Right lobe of liver (tissue), 4 donors: Measurements from ENCODE around the gene BCL6.

Experiments used
- POLR2A ChIP-seq: fragments of 450-650 bp; IDR thresholded peaks from one replicate; pipeline ENCODE4 v1.6.1; 2017; ENCODE audit warnings: antibody characterized with exemption, mild to moderate bottlenecking
- TF ChIP-seq, protein P1 (sequence below), 4 donors: fragments of 200-600 bp in 3 of 4; fragments of 450-650 bp in 1 of 4; IDR thresholded peaks; one replicate each; pipeline versions ENCODE4 v1.5.1 to v1.8.0; 2016 to 2022; ENCODE audit warnings: antibody characterized with exemption in 4 of 4, mild to moderate bottlenecking in 2 of 4
- donor health status: DM: no; HTN: no; CAD: no.
- donor health status: DM: no; HTN: no; CAD: no.
- donor health status: DM: no; HTN: yes; CAD: no.

DNA sequence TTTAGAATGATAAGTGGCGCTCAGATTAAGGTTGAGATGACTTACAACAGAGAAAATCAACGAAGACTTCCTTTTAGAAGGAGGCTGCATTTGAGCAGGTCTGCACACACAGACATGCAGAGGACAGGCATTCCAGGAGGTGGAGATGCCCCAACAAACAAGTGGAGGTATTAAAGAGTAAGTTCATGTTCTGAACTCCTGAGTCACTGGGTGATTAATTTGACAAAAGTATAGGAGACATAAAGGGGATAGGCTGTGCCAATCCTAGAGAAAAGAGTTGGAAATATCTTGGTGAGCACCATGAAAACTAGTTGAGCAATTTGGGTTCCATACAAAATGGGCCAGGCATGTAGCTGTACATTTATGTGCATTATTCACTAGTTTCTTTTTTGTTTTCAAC, 33.5 kb upstream of the BCL6 start:
- no peak for TF ChIP-seq POLR2A
- TF ChIP-seq, protein P1, sequence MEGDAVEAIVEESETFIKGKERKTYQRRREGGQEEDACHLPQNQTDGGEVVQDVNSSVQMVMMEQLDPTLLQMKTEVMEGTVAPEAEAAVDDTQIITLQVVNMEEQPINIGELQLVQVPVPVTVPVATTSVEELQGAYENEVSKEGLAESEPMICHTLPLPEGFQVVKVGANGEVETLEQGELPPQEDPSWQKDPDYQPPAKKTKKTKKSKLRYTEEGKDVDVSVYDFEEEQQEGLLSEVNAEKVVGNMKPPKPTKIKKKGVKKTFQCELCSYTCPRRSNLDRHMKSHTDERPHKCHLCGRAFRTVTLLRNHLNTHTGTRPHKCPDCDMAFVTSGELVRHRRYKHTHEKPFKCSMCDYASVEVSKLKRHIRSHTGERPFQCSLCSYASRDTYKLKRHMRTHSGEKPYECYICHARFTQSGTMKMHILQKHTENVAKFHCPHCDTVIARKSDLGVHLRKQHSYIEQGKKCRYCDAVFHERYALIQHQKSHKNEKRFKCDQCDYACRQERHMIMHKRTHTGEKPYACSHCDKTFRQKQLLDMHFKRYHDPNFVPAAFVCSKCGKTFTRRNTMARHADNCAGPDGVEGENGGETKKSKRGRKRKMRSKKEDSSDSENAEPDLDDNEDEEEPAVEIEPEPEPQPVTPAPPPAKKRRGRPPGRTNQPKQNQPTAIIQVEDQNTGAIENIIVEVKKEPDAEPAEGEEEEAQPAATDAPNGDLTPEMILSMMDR (IDR thresholded peaks at IDR 0.05), result no peak
